ENCODE measurements around the gene NTM. TPM values are rescaled to one million over a fixed set of nuclear protein-coding genes. Genes with fewer than 3 reads are reported as not detected.

Gene NTM
- total and polyA plus RNA-seq, 10 donors: 0.13 to 1.6 (median 0.67) TPM

- WGBS, 5 donors: 89 to 96% (median 90%) methylated on average over 5 of the region's 5 CpGs
- no peak for DNase-seq
- Histone ChIP-seq H3K9me3 (no peaks in the 10 kb centered on the region), H3K4me1 (no peaks in the 10 kb centered on the region), H3K27me3 (replicated peaks in 1 of 7) (no peaks in the 10 kb centered on the region), H3K27ac (no peak overlapping the region), H3K36me3 (no peaks in the 10 kb centered on the region), H3K4me3 (no peak overlapping the region)
- intact Hi-C loops (cut with DNase I; ENCODE audit: low total_unique reads): no loop called here
- TF ChIP-seq POLR2A (IDR thresholded peaks at IDR 0.05) (no peak), CTCF (IDR thresholded peaks at IDR 0.05 in 8 of 11, conservative IDR thresholded peaks at IDR 0.05 in 3 of 11) (no peak), POLR2AphosphoS5 (IDR thresholded peaks at IDR 0.05) (no peak)
These were observed 941.7 kb downstream of the NTM start for GRCh38 chr11:132312161-132312560.

- no peaks in the 10 kb centered on the region for H3K36me3 ChIP-seq
- no peaks in the 10 kb centered on the region for H3K4me1 ChIP-seq
- 22 to 33% (median 28%) methylated on average over 8 of the region's 8 CpGs for WGBS, 5 donors
- no peaks in the 10 kb centered on the region for H3K27me3 ChIP-seq (replicated peaks in 1 of 7)
- no peaks in the 10 kb centered on the region for H3K9me3 ChIP-seq
- H3K27ac ChIP-seq: no peak overlapping the region
- TF ChIP-seq CTCF (IDR thresholded peaks at IDR 0.05 in 8 of 11, conservative IDR thresholded peaks at IDR 0.05 in 3 of 11): peak in 8 of 11 experiments; percentile 8 to 61 (median 43)
- TF ChIP-seq POLR2AphosphoS5 (IDR thresholded peaks at IDR 0.05): no peak
- TF ChIP-seq POLR2A (IDR thresholded peaks at IDR 0.05): no peak
- intact Hi-C loops (cut with DNase I; ENCODE audit: low total_unique reads): no loop called here
- DNase-seq: no peak
- no peak overlapping the region for H3K4me3 ChIP-seq
These were observed 942.3 kb downstream of the NTM start for GRCh38 chr11:132312701-132313111.

- no peak for TF ChIP-seq CTCF (IDR thresholded peaks at IDR 0.05 in 8 of 11, conservative IDR thresholded peaks at IDR 0.05 in 3 of 11)
- no peak for TF ChIP-seq POLR2A (IDR thresholded peaks at IDR 0.05)
- TF ChIP-seq POLR2AphosphoS5 (IDR thresholded peaks at IDR 0.05): no peak
- WGBS, 5 donors: 71 to 89% (median 75%) methylated on average over 5 of the region's 5 CpGs
- no peak for DNase-seq
- intact Hi-C loops (cut with DNase I; ENCODE audit: low total_unique reads): no loop called here
- Histone ChIP-seq H3K4me1 (no peaks in the 10 kb centered on the region), H3K27me3 (replicated peaks in 1 of 7) (peaks cover 0 to 7% (median 0%) of the 10 kb centered on the region in 7 donors), H3K27ac (no peak overlapping the region), H3K9me3 (no peaks in the 10 kb centered on the region), H3K4me3 (no peak overlapping the region), H3K36me3 (no peaks in the 10 kb centered on the region)
These were observed 944.6 kb downstream of the NTM start for GRCh38 chr11:132314911-132315455.

GRCh38 chr11:132315696-132316095 is 945.3 kb downstream of the NTM start:
- DNase-seq: no peak
- 64 to 79% (median 71%) methylated on average over 6 of the region's 6 CpGs for WGBS, 5 donors
- Histone ChIP-seq H3K4me3 (no peak overlapping the region), H3K36me3 (no peaks in the 10 kb centered on the region), H3K27me3 (replicated peaks in 1 of 7) (peaks cover 0 to 7% (median 0%) of the 10 kb centered on the region in 7 donors), H3K4me1 (no peaks in the 10 kb centered on the region), H3K27ac (no peak overlapping the region), H3K9me3 (no peaks in the 10 kb centered on the region)
- no peak for TF ChIP-seq POLR2A (IDR thresholded peaks at IDR 0.05)
- TF ChIP-seq CTCF (IDR thresholded peaks at IDR 0.05 in 8 of 11, conservative IDR thresholded peaks at IDR 0.05 in 3 of 11): no peak
- TF ChIP-seq POLR2AphosphoS5 (IDR thresholded peaks at IDR 0.05): no peak
- intact Hi-C loops (cut with DNase I; ENCODE audit: low total_unique reads): no loop called here

Data from spleen (tissue), 11 donors.